Left kidney (tissue), 2 donors: ENCODE measurements around the gene SHOX. TPM values are rescaled to one million over a fixed set of nuclear protein-coding genes. Genes with fewer than 3 reads are reported as not detected.
"Not testable (repeated sequence)": the region's sequence is repeated elsewhere in the genome, so short reads cannot be mapped to it uniquely, and the experiment has no call there.

Experiments
- DNase-seq: peaks from one replicate; pipeline ENCODE4 v3.0.0-alpha.2; 2013
- polyA plus RNA-seq: library from polyadenylated mRNA; unstranded; fragments of 120-200 nt; gene quantifications from one replicate; pipeline ENCODE4 v1.2.1, GENCODE V29; 2013; ENCODE audit not compliant: insufficient read length

Gene SHOX
- polyA plus RNA-seq, 1 donor, result 0.12 TPM

DNA sequence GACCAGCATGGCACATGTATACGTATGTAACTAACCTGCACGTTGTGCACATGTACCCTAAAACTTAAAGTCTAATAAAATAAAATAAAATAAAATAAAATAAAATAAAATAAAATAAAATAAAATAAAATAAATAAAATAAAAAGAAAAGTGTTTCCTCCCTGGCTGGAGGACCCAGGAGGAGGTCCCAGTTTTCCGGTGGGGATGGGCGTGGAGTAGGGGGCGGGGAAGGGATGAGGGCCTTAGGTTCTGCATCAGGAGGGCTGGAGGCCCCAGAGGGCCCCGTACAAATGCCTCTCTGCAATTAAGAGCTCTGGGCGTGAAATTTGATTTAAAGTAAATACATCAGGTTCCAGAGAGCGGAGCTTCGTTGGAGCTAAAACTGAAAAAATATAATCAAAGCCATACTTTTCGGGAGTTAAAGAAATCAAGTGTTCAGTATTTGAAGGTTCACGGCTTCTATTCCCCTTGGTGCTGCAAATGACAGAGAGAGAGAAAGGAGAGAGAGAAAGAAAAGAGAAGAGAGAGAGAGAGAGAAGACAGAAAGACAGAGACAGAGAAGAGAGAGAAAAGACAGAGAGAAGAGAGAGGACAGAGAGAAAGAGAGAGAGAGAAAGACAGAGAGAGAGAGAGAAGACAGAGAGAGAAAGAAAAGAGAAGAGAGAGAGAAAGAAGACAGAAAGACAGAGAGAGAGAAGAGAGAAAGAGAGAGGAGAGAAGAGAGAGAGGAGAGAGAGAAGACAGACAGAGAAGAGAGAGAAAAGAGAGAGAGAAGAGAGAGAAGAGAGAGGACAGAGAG, 8.7 kb upstream of the SHOX start:
- no peak for DNase-seq

DNA sequence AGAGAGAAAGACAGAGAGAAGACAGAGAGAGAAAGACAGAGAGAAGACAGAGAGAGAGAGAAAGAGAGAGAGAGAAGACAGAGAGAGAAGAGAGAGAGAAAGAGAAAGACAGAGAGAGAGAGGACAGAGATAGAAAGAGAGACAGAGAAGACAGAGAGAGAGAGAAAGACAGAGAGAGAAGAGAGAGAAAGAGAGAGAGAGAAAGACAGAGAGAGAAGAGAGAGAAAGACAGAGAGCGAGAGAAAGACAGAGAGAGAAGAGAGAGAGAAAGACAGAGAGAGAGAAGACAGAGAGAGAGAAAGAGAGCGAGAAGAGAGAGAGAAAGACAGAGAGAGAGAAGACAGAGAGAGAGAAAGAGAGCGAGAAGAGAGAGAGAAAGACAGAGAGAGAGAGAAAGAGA, 7.8 kb upstream of the SHOX start:
- not testable (repeated sequence) for DNase-seq

DNA sequence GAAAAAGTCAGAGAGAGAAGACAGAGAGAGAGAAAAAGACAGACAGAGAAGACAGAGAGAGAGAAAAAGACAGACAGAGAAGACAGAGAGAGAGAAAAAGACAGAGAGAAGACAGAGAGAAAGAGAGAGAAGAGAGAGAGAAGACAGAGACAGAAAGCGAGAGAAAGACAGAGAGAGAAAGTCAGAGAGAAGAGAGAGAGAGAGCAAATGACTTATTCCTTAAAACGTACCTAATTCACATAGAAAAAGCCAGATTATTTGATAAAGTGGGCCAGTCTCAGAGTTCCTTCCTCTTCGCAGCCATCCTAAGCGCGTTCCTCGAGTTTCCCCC, 7.4 kb upstream of the SHOX start:
- no peak for DNase-seq

DNA sequence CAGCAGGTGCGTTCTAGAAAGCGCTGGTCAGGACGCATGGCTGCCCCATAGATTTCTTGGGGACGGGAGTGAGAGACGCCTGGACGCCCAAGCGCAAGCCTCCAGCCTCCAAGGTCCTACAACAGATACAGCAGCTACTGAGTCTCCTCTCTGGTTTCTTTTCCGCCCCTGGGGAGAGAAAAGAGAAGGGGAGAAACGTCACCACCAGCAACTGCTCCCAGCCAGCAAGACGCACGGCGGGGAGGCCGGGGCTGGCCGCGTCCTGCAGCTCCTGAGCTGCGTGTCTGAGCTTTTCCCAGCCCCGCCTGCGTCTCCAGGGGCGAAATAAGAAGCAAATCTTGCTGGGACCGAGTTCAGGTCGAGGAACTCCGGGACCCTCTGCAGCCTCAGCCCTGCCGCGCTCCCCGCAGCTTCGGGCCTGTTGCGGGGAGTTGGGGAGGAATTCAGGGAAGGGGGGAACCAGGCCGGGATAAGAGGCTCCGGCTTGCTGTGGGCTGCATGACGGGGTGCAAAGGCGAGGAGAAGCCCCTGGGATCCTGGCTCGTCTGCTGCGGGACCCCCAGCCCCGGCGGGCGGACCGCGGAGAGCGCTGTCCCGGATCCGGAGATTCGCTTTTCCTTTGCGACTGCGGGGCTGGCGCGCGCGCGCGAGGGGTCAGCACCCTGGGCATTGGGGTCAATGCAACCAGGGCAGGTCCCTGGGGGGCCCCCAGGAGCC, 6.8 kb upstream of the SHOX start:
- no peak for DNase-seq

DNA sequence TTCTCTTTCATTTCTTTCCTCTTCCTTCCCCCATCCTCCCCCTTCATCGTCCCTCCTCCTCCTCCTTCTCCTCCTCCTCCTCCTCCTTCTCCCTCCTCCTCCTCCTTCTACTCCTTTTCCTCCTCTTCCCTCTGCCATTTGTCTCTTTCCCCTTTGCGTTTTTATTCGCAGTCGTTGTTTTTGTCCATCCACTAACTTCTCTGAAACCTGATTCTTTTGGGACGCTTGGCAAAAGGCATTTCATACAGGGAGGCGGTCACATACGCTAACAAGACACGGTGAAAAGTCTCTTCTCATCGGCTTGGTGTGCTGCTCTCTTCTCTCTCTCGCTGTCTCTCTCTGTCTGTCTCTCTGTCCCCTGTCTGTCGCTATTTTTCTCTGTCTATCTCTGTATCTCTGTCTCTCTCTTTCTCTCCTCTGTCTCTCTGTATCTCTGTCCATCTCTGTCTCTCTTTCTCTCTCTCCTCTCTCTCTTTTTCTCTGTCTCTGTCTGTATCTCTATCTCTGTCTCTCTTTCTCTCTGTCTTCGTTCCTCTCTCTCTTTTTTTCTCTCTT, 5.4 kb upstream of the SHOX start:
- DNase-seq, result no peak

DNA sequence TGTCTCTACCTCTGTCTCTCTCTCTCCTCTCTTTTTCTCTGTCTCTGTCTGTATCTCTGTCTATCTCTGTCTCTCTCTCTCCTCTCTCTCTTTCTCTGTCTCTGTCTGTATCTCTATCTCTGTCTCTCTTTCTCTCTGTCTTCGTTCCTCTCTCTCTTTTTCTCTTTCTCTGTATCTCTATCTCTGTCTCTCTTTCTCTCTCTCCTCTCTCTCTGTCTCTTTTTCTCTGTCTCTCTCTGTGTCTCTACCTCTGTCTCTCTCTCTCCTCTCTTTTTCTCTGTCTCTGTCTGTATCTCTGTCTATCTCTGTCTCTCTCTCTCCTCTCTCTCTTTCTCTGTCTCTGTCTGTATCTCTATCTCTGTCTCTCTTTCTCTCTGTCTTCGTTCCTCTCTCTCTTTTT, 4.5 kb upstream of the SHOX start:
- DNase-seq, result not testable (repeated sequence)

DNA sequence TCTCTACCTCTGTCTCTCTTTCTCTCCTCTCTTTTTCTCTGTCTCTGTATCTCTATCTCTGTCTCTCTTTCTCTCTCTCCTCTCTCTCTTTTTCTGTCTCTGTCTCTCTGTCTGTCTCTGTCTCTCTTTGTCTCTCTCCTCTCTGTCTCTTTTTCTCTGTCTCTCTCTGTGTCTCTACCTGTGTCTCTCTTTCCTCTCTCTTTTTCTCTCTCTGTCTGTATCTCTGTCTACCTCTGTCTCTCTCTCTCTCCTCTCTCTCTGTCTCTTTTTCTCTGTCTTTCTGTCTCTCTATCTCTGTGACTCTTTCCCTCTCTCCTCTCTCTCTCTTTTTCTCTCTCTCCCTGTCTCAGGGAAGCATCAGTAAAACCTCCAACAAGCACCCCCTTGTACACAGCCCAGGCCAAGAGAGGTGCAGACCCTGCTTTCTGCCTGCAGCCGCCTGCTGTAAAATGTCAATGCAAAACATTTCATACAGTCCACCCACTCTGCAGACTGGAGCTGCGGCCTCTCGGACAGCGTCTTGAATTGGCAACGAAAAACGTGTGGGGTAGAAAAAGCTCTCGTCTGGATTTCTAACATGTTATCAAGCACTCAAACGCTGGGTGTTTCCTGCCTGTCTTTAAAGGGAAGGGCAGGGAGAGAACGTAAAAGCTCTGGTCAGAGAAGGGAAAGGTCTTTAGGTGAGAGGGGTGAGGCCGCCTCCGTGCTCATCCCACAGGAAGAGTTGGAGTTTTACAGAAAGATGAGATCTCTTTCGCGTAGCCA, 3.7 kb upstream of the SHOX start:
- DNase-seq, result no peak

DNA sequence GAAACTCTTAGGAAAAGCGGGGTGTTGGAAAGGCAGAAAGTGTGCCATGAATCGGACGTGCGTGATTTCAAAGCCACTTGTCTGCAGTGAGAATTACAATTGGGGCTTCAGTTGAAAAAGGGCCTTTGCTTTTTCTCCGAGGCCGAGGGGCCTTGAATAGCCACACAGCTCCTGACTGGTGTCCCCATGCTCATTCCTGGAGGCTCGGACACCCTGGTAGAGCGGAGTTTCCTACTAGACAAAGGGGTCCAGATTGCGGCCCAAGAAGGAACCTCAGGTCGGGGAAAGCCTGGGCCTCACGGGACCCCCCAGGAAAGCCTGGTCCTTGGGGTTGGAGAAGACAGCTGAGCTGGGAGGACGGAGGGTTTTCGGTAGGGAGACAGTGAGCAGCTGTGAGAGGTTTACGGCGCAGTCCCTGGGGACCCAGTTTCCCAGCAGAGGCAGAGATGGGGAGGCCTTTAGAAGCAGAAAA, 3.0 kb upstream of the SHOX start:
- DNase-seq, result no peak

DNA sequence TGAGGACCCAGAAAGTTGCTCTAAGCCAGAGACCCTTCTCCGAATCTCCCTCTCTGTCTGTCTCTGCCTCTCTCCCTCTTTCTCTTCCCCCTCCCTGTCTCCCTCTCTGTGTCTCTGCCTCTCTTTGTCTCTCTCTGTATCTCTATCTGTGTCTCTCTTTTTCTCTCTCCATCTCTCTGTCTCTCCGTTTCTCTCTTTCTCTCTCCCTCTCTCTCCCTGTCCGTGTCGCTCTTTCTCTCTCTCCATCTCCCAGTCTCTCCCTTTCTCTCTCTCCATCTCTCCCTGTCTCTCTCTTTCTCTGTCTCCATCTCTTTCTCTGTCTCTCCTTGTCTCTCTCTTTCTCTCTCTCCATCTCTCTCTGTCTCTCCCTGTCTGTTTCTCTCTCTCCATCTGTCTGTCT, 2.6 kb upstream of the SHOX start:
- DNase-seq, result no peak

DNA sequence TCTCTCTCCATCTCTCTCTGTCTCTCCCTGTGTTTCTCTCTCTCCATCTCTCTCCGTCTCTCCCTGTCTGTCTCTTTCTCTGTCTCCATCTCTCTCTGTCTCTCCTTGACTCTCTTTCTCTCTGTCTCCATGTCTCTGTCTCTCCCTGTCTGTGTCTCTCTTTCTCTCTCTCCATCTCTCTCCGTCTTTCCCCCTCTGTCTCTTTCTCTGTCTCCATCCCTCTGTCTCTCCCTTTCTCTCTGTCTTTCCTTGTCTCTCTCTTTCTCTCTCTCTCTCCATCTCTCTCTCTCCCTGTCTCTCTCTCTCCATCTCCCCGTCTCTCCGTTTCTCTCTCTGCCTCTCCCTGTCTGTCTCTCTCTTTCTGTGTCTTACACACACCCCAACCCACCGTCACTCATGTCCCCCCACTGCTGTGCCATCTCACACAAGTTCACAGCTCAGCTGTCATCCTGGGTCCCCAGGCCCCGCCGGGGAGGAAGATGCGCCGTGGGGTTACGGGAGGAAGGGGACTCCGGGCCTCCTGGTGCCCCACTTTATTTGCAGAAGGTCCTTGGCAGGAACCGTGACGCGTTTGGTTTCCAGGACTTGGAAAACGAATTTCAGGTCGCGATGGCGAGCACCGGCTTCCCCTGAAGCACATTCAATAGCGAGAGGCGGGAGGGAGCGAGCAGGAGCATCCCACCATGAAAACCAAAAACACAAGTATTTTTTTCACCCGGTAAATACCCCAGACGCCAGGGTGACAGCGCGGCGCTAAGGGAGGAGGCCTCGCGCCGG, 1.2 kb upstream of the SHOX start:
- DNase-seq, result no peak

DNA sequence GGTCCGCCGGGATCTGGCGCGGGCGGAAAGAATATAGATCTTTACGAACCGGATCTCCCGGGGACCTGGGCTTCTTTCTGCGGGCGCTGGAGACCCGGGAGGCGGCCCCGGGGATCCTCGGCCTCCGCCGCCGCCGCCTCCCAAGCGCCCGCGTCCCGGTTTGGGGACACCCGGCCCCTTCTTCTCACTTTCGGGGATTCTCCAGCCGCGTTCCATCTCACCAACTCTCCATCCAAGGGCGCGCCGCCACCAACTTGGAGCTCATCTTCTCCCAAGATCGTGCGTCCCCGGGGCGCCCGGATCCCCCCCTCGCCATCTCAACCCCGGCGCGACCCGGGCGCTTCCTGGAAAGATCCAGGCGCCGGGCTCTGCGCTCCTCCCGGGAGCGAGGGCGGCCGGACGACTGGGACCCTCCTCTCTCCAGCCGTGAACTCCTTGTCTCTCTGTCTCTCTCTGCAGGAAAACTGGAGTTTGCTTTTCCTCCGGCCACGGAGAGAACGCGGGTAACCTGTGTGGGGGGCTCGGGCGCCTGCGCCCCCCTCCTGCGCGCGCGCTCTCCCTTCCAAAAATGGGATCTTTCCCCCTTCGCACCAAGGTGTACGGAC, 482 bp upstream of the SHOX start:
- no peak for DNase-seq

DNA sequence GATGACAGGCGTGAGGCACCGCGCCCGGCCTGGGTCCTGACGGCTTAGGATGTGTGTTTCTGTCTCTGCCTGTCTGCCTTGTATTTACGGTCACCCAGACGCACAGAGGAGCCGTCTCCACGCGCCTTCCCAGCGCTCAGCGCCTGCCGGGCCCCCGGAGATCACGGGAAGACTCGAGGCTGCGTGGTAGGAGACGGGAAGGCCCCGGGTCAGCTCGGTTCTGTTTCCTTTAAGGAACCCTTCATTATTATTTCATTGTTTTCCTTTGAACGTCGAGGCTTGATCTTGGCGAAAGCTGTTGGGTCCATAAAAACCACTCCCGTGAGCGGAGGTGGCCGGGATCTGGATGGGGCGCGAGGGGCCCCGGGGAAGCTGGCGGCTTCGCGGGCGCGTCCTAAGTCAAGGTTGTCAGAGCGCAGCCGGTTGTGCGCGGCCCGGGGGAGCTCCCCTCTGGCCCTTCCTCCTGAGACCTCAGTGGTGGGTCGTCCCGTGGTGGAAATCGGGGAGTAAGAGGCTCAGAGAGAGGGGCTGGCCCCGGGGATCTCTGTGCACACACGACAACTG, 1.3 kb downstream of the SHOX start:
- DNase-seq, result no peak

DNA sequence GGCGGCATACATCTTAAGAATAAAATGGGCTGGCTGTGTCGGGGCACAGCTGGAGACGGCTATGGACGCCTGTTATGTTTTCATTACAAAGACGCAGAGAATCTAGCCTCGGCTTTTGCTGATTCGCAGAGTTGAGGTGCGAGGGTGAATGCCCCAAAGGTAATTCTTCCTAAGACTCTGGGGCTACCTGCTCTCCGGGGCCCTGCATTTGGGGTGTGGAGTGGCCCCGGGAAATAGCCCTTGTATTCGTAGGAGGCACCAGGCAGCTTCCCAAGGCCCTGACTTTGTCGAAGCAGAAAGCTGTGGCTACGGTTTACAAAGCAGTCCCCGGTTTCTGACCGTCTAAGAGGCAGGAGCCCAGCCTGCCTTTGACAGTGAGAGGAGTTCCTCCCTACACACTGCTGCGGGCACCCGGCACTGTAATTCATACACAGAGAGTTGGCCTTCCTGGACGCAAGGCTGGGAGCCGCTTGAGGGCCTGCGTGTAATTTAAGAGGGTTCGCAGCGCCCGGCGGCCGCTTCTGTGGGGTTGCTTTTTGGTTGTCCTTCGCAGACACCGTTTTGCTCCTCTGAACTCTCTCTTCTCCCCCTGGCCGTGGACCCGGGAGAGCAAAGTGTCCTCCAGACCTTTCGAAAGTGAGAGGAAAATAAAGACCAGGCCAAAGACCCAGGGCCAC, 1.9 kb downstream of the SHOX start:
- no peak for DNase-seq

DNA sequence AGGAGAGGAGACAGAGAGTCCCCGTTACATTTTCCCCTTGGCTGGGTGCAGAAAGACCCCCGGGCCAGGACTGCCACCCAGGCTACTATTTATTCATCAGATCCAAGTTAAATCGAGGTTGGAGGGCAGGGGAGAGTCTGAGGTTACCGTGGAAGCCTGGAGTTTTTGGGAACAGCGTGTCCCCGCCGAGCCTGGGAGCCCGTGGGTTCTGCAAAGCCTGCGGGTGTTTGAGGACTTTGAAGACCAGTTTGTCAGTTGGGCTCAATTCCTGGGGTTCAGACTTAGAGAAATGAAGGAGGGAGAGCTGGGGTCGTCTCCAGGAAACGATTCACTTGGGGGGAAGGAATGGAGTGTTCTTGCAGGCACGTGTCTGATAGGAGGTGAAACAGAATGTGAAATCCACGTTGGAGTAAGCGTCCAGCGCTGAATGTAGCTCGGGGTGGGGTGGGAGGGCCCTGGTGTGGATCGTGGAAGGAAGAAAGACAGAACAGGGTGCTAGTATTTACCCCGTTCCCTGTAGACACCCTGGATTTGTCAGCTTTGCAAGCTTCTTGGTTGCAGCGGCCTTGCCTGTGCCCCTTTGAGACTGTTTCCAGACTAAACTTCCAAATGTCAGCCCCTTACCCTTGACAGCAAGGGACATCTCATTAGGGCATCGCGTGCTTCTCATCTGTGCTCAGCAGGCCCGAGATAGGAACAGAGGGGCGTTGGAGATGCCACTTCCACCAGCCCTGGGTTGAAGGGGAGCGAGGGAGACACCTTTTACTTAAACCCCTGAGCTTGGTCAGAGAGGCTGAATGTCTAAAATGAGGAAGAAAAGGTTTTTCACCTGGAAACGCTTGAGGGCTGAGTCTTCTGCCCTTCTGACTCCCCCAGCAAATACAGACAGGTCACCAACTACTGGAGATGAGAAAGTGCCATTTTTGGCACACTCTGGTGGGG, 2.7 kb downstream of the SHOX start:
- no peak for DNase-seq

DNA sequence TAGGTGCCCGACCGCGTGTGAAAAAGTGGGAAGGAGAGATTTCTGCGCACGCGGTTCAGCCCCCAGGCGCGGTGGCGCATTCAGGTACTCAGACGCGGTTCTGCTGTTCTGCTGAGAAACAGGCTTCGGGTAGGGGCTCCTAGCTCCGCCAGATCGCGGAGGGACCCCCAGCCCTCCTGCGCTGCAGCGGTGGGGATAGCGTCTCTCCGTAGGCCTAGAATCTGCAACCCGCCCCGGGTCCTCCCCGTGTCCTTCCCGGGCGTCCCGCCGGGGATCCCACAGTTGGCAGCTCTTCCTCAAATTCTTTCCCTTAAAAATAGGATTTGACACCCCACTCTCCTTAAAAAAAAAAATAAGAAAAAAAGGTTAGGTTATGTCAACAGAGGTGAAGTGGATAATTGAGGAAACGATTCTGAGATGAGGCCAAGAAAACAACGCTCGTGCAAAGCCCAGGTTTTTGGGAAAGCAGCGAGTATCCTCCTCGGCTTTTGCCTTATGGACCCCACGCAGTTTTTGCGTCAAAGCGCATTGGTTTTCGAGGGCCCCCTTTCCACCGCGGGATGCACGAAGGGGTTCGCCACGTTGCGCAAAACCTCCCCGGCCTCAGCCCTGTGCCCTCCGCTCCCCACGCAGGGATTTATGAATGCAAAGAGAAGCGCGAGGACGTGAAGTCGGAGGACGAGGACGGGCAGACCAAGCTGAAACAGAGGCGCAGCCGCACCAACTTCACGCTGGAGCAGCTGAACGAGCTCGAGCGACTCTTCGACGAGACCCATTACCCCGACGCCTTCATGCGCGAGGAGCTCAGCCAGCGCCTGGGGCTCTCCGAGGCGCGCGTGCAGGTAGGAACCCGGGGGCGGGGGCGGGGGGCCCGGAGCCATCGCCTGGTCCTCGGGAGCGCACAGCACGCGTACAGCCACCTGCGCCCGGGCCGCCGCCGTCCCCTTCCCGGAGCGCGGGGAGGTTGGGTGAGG, 3.7 kb downstream of the SHOX start:
- no peak for DNase-seq

DNA sequence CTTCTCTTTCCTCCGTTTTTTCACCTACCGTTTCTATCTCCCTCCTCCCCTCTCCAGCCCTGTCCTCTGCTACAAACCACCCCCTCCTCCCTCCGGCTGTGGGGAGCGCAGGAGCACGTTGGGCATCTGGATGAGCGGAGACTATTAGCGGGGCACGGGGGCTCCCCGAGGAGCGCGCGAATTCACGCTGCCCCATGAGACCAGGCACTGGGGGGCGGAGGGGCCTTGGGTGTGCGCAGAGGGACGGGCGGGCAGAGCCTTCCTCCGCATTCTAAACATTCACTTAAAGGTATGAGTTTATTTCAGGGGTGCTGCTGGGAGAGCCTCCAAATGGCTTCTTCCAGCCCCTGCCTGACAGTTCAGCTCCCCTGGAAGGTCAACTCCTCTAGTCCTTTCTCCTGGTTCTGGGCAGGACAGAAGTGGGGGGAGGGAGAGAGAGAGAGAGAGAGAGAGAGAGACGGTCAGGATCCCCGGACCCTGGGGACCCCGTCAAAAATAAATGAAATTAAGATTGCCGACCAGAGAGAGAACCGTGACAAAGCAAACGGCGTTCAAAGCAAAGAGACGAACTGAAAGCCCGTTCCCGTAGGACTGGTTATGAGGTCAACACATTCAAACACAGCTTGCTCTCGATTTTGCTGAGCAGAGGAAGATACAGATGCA, 5.0 kb downstream of the SHOX start:
- DNase-seq, result no peak

DNA sequence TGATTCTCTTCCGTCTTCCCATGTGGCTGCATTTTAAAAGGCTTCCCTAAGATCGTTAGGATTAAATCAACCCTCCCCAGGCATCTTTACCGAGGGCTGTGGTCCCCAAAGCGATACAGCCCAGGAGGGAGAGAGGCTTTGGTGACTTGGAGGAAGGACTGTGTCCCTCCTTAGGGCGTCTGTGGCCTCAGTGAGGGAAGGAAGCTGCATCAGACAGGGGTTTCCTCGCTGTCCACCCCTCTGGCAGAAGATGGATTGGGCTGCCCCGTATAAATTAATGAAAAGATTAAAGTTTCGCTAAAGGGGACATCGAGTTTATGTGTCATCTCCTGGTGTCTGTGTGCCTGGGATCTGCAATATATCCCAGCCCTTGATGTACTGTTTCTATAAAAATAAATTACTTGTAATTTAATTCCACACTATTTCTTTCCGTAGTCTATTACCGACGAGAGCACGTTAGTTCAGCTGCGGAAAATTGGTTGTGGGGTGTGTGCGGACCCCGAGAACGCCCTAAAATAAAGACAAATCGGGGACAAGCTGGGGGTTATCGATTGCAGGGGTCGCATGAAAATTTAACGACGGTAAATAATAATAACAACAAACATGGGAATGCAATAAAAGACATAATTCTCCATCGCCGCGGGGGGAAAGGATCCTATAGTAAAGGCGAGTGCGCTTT, 6.5 kb downstream of the SHOX start:
- no peak for DNase-seq
